ENCODE data around the gene SLC26A6.
A peak's percentile ranks its signal among the peaks of the same experiment; 100 is the strongest.

SLC26A6 gene

GRCh38 chr3:48660800-48661400 is 25.6 kb upstream of the SLC26A6 start:
- H3K36me3 ChIP-seq (ENCODE audit: control insufficient read depth, insufficient read depth, low read length) = peaks cover 46% of the 10 kb centered on the region
- no peak overlapping the region for H3K27ac ChIP-seq (ENCODE audit: low read depth, low read length, severe bottlenecking)
- WGBS, 2 experiments (ENCODE audit: insufficient coverage in 2 of 2) = 95 to 97% methylated on average over 61 of the region's 61 CpGs
- H3K4me1 ChIP-seq (ENCODE audit: control insufficient read depth, insufficient read depth, low read length, poor library complexity, severe bottlenecking) = peaks cover 9% of the 10 kb centered on the region
- peak overlapping the region; percentile 64 for H3K4me3 ChIP-seq (ENCODE audit: extremely low read depth, insufficient read depth, low read length, poor library complexity, severe bottlenecking)
- no peaks in the 10 kb centered on the region for H3K9me3 ChIP-seq (ENCODE audit: control insufficient read depth, low read length)

GRCh38 chr3:48656841-48657281 is 21.6 kb upstream of the SLC26A6 start:
- Histone ChIP-seq H3K36me3 (ENCODE audit: control insufficient read depth, insufficient read depth, low read length) (peaks cover 70% of the 10 kb centered on the region), H3K4me3 (ENCODE audit: extremely low read depth, insufficient read depth, low read length, poor library complexity, severe bottlenecking) (no peak overlapping the region), H3K9me3 (ENCODE audit: control insufficient read depth, low read length) (no peaks in the 10 kb centered on the region), H3K4me1 (ENCODE audit: control insufficient read depth, insufficient read depth, low read length, poor library complexity, severe bottlenecking) (peaks cover 4% of the 10 kb centered on the region), H3K27ac (ENCODE audit: low read depth, low read length, severe bottlenecking) (no peak overlapping the region)
- WGBS, 2 experiments (ENCODE audit: insufficient coverage in 2 of 2) = 94 to 97% methylated on average over 45 of the region's 45 CpGs

- Histone ChIP-seq H3K36me3 (ENCODE audit: control insufficient read depth, insufficient read depth, low read length) (peaks cover 69% of the 10 kb centered on the region), H3K4me1 (ENCODE audit: control insufficient read depth, insufficient read depth, low read length, poor library complexity, severe bottlenecking) (peaks cover 4% of the 10 kb centered on the region), H3K27ac (ENCODE audit: low read depth, low read length, severe bottlenecking) (no peak overlapping the region), H3K4me3 (ENCODE audit: extremely low read depth, insufficient read depth, low read length, poor library complexity, severe bottlenecking) (peak overlapping the region; percentile 28), H3K9me3 (ENCODE audit: control insufficient read depth, low read length) (no peaks in the 10 kb centered on the region)
- 30% methylated on average over 84 to 93 of the region's 94 CpGs for WGBS, 2 experiments (ENCODE audit: insufficient coverage in 2 of 2)
These were observed 21.0 kb upstream of the SLC26A6 start for GRCh38 chr3:48656061-48656840.

- H3K27ac ChIP-seq (ENCODE audit: low read depth, low read length, severe bottlenecking) = no peak overlapping the region
- WGBS, 2 experiments (ENCODE audit: insufficient coverage in 2 of 2) = 64 to 76% methylated on average over 10 to 22 of the region's 30 CpGs
- peaks cover 4% of the 10 kb centered on the region for H3K4me1 ChIP-seq (ENCODE audit: control insufficient read depth, insufficient read depth, low read length, poor library complexity, severe bottlenecking)
- H3K4me3 ChIP-seq (ENCODE audit: extremely low read depth, insufficient read depth, low read length, poor library complexity, severe bottlenecking) = no peak overlapping the region
- peaks cover 62% of the 10 kb centered on the region for H3K36me3 ChIP-seq (ENCODE audit: control insufficient read depth, insufficient read depth, low read length)
- no peaks in the 10 kb centered on the region for H3K9me3 ChIP-seq (ENCODE audit: control insufficient read depth, low read length)
These were observed 20.3 kb upstream of the SLC26A6 start for GRCh38 chr3:48655606-48656005.

- Histone ChIP-seq H3K4me3 (ENCODE audit: extremely low read depth, insufficient read depth, low read length, poor library complexity, severe bottlenecking) (no peak overlapping the region), H3K27ac (ENCODE audit: low read depth, low read length, severe bottlenecking) (no peak overlapping the region), H3K9me3 (ENCODE audit: control insufficient read depth, low read length) (no peaks in the 10 kb centered on the region), H3K36me3 (ENCODE audit: control insufficient read depth, insufficient read depth, low read length) (peaks cover 57% of the 10 kb centered on the region), H3K4me1 (ENCODE audit: control insufficient read depth, insufficient read depth, low read length, poor library complexity, severe bottlenecking) (peaks cover 4% of the 10 kb centered on the region)
- 95 to 100% methylated on average over 7 to 9 of the region's 12 CpGs for WGBS, 2 experiments (ENCODE audit: insufficient coverage in 2 of 2)
These were observed 19.8 kb upstream of the SLC26A6 start for GRCh38 chr3:48655063-48655462.

- no peak overlapping the region for H3K27ac ChIP-seq (ENCODE audit: low read depth, low read length, severe bottlenecking)
- H3K36me3 ChIP-seq (ENCODE audit: control insufficient read depth, insufficient read depth, low read length) = peaks cover 43% of the 10 kb centered on the region
- H3K4me1 ChIP-seq (ENCODE audit: control insufficient read depth, insufficient read depth, low read length, poor library complexity, severe bottlenecking) = peaks cover 4% of the 10 kb centered on the region
- no peaks in the 10 kb centered on the region for H3K9me3 ChIP-seq (ENCODE audit: control insufficient read depth, low read length)
- WGBS, 2 experiments (ENCODE audit: insufficient coverage in 2 of 2) = 96 to 98% methylated on average over 12 to 15 of the region's 15 CpGs
- H3K4me3 ChIP-seq (ENCODE audit: extremely low read depth, insufficient read depth, low read length, poor library complexity, severe bottlenecking) = no peak overlapping the region
These were observed 17.9 kb upstream of the SLC26A6 start for GRCh38 chr3:48652923-48653715.

GRCh38 chr3:48651771-48652170 is 16.5 kb upstream of the SLC26A6 start:
- H3K4me3 ChIP-seq (ENCODE audit: extremely low read depth, insufficient read depth, low read length, poor library complexity, severe bottlenecking) = no peak overlapping the region
- no peaks in the 10 kb centered on the region for H3K9me3 ChIP-seq (ENCODE audit: control insufficient read depth, low read length)
- H3K36me3 ChIP-seq (ENCODE audit: control insufficient read depth, insufficient read depth, low read length) = peaks cover 33% of the 10 kb centered on the region
- H3K4me1 ChIP-seq (ENCODE audit: control insufficient read depth, insufficient read depth, low read length, poor library complexity, severe bottlenecking) = peaks cover 4% of the 10 kb centered on the region
- 92 to 98% methylated on average over 6 to 11 of the region's 11 CpGs for WGBS, 2 experiments (ENCODE audit: insufficient coverage in 2 of 2)
- no peak overlapping the region for H3K27ac ChIP-seq (ENCODE audit: low read depth, low read length, severe bottlenecking)

- Histone ChIP-seq H3K27ac (ENCODE audit: low read depth, low read length, severe bottlenecking) (no peak overlapping the region), H3K4me1 (ENCODE audit: control insufficient read depth, insufficient read depth, low read length, poor library complexity, severe bottlenecking) (no peaks in the 10 kb centered on the region), H3K36me3 (ENCODE audit: control insufficient read depth, insufficient read depth, low read length) (peaks cover 41% of the 10 kb centered on the region), H3K4me3 (ENCODE audit: extremely low read depth, insufficient read depth, low read length, poor library complexity, severe bottlenecking) (no peak overlapping the region), H3K9me3 (ENCODE audit: control insufficient read depth, low read length) (no peaks in the 10 kb centered on the region)
- 90 to 91% methylated on average over 10 to 12 of the region's 12 CpGs for WGBS, 2 experiments (ENCODE audit: insufficient coverage in 2 of 2)
These were observed 15.5 kb upstream of the SLC26A6 start for GRCh38 chr3:48650723-48651122.

GRCh38 chr3:48648188-48648850 is 13.1 kb upstream of the SLC26A6 start:
- no peaks in the 10 kb centered on the region for H3K9me3 ChIP-seq (ENCODE audit: control insufficient read depth, low read length)
- H3K27ac ChIP-seq (ENCODE audit: low read depth, low read length, severe bottlenecking) = no peak overlapping the region
- WGBS, 2 experiments (ENCODE audit: insufficient coverage in 2 of 2) = 95% methylated on average over 12 to 13 of the region's 15 CpGs
- no peaks in the 10 kb centered on the region for H3K4me1 ChIP-seq (ENCODE audit: control insufficient read depth, insufficient read depth, low read length, poor library complexity, severe bottlenecking)
- peaks cover 34% of the 10 kb centered on the region for H3K36me3 ChIP-seq (ENCODE audit: control insufficient read depth, insufficient read depth, low read length)
- H3K4me3 ChIP-seq (ENCODE audit: extremely low read depth, insufficient read depth, low read length, poor library complexity, severe bottlenecking) = no peak overlapping the region

- Histone ChIP-seq H3K27ac (ENCODE audit: low read depth, low read length, severe bottlenecking) (no peak overlapping the region), H3K4me3 (ENCODE audit: extremely low read depth, insufficient read depth, low read length, poor library complexity, severe bottlenecking) (no peak overlapping the region), H3K36me3 (ENCODE audit: control insufficient read depth, insufficient read depth, low read length) (peaks cover 28% of the 10 kb centered on the region), H3K9me3 (ENCODE audit: control insufficient read depth, low read length) (no peaks in the 10 kb centered on the region), H3K4me1 (ENCODE audit: control insufficient read depth, insufficient read depth, low read length, poor library complexity, severe bottlenecking) (no peaks in the 10 kb centered on the region)
- WGBS, 2 experiments (ENCODE audit: insufficient coverage in 2 of 2) = 91 to 99% methylated on average over 7 to 9 of the region's 9 CpGs
These were observed 12.5 kb upstream of the SLC26A6 start for GRCh38 chr3:48647714-48648113.
